ENCODE data around the gene GADD45B.
"Not testable (repeated sequence)": the region's sequence is repeated elsewhere in the genome, so short reads cannot be mapped to it uniquely, and the experiment has no call there.

Gene GADD45B

DNA sequence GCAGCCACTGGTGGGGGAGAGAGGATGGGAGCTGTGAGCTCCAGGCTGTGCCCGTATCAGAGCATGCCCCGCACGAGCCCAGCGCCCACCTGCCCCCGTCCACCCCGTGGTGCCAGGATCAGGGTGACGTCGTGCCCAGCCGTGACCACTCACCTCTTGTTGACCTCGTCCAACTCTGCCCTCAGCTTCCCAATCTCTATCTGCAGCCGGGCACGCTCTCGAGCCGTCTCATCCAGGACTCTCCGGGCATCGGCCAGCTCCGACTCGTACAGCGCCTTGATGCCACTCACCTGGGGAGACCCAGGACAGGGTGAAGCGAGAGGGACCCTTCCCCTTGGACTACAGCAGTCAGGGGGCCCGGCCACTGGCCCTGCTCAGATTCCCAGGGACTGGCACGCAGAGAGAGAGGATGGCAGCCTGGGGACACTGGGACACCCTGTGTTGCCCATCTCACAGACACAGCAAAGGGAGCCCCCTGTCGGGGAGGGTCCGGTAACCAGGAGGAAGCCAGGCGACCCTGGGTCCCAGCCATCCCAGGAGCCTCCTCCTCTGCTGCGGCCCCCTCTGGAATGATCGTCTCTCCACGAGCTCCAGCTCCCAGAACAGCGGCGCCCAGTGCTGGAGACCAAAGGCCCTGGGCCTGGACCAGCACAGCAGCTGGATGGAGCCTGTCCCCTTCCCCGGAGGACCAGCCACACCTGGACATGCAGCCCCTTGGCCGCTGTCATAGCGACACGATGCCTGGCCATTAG is 31.5 kb upstream of the GADD45B start:
- no peak for DNase-seq (ENCODE audit: low read depth)

DNA sequence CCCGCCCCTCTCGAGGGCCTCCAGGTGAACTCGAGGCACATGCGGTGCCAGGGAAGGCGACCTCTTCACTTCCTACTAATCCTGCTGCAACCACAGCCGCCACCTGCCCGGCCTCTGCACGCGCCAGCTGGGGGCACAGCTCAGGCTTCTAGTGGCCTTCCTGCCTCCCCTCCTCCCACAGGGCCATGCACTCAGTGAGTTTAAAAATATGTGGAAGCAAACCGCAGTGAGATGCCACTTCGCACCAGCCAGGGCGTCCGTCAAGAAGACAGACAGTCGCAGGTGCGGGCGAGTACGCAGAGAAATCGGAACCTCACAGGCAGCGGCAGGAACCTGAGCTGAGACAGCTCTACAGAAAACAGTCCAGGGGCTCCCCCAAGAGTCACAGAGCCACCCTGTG is 29.5 kb upstream of the GADD45B start:
- DNase-seq (ENCODE audit: low read depth): no peak

DNA sequence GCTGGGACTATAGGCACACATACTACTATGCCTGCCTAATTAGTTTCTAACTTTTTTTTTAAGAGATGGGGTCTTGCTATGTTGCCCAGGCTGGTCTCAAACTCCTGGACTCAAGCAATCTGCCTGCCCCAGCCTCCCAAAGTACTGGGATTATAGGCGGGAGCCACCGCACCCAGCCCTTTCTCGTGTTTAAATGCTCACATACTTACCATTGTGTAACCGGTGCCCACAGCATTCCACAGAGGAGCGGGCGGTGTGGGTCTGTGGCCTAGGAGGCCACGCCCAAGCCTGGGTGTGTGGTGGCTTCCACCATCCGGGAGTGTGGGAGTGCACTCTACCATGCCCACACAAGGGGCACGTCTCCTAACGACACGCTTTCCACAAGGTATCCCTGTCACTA is 26.9 kb upstream of the GADD45B start:
- DNase-seq (ENCODE audit: low read depth): no peak

DNA sequence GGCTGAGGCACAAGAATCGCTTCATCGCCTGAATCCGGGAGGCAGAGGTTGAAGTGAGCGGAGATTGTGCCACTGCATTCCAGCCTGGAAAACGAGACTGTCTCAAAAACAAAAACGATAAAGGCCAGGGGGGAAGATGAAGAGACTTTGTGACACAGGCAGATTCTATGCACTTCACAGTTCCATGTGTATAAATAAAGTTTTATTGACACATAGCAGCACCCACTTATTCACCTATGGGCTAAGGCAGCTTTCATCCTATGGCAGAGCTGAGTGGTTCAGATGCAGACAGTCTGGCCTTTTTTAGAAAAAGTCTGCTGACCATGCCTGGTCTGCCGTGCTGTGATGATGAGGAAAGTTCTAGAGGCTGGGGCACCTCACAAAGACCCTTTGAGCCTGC is 24.8 kb upstream of the GADD45B start:
- DNase-seq (ENCODE audit: low read depth): no peak

DNA sequence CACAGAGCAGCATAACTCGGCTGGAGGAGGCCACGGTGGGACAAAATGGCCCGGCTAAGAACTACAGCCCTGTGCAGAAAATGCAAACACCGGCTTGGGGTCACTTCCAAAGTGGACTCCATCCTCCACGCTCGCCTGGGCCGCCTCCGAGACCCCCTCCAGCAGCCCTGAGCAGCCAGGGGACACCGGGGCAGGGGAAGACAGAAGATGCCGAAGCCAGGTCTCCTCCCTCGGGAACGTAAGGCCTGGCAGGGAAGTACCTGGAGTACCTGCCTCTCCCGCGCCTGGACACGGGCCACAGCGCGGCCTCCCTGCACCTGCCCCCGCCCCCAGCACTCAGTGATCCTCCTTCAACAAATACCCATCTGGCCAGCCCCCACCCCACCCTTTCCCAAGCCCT is 24.2 kb upstream of the GADD45B start:
- no peak for DNase-seq (ENCODE audit: low read depth)

DNA sequence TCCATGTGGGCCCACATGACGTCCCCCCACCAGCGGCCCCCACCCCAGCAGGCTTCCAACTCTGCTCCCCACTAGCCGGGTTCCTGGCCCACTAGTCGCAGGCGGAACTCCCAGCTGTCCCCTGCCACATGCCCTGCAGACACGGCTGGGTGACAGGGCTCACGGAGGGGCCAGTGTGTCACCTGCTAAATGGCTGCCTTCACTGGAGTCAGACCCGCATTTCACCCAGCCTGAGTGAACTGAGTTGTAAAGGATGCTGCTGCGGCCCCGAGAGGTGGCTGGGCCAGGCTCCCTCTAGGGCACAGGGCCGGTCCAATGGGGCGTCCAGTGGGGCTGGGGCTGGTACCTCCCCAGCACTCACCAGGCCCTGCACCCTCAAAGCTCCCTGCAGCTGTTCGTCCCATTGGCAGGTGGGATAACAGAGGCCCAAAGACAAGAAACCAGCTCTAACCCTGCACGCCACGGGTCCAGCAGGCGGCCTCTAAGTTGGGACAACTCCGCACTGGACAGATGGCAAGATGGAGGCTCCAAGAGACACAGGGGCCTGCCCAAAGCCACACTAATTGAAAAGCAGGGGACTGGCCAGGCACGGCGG is 22.4 kb upstream of the GADD45B start:
- DNase-seq (ENCODE audit: low read depth): no peak

DNA sequence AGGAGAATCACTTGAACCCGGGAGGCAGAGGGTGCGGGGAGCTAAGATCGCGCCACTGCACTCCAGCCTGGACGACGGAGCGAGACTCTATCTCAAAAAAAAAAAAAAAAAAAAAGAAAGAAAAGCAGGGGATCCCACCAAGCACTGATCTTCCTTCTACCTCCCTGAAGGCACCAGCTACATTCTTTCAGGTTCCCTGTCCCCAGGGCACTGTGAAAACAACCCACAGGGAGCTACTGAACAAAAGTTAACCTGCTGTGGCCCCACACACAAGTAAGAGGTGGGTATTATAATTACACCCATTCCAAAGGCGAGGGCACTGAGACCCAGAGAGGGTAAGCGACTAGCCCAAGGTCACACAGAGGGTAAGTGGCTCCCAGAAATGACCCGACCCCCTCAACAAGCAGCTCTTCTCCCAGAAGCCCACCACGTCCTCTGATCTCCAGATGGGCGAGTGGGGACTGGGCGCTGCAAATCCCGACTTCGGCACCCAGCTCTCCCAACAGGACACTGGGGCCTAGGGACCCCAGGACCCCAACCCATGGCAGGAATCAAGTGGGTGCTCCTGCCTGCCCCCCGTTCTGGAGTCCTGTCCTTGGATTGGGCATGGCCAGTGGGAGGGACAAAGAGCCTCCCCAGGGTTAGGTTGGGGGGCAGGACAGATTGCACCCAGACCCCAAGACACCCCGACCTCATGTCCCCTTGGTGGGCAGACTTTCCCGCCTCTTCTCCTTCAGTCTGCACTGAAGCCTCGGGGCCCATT is 21.5 kb upstream of the GADD45B start:
- DNase-seq (ENCODE audit: low read depth): no peak

DNA sequence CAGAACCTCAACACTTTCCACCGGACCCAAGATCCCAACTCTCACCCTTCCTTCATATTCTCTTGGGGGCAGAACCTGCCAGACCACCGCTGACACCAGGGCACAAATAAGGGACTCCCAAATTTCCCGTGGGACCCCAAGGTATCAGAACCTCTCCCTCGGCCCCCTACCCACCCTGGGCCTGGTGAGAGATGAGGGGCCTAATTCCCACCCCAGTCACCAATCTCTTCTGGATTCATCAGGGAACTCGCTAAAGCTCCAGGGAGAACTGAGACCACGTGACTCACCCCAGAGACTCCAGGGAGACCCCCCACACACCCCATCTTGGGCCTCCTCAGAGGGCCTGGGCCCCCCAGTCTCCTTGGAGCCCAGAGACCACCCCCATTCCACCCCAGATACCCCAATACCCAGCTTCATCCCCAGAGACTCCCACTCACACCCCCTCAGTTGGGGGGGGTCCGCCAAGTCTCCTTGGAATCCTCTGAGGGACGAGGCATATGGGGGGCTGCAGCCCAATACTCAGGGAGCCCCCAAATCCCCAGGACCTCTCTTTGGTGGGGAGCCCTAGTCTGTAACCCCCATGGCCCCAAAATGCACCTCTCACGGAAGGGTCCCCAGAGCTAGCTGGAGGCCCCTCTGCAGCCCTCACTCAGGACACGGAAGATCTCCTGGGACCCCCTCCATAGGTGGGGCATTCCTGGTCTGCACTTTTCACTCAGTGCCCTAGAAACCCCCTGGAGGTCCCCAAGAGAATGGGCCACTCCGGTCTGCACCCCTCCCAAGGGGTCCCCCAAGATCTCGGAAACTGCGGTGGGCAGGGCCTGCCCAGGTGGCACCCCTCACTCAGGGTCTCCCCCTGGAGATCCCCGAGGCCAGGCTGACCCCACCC is 20.7 kb upstream of the GADD45B start:
- DNase-seq (ENCODE audit: low read depth): no peak

DNA sequence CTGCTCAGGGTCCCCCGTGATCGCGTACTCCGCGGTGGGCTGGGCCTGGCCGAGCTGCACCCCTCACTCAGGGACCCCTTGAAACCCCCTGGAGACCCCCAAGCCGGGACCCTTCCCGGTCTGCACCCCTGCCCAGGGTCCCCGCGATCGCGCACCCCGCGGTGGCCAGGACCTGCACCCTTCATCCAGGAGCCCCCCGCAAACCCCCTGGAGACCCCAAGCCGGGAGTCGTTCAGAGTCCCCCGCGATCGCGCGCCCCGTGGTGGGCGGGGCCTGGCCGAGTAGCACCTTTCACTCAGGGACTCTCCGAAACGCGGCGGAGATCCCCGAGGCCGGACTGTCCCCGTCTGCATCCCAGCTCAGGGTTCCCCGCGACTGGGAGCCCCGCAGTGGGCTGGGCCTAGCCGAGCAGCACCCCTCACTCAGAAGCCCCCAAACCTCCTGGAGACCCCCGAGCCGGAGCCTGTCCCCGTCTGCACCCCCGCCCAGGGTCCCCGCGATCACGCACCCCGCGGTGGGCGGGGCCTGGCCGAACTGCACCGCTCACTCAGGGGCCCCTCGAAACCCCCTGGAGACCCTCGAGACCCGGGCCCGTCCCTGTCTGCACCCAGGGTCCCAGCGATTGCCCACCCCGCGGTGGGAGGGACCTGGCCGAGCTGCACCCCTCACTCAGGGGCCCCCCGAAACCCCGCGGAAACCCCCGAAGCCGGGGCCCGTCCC is 19.9 kb upstream of the GADD45B start:
- DNase-seq (ENCODE audit: low read depth): no peak

DNA sequence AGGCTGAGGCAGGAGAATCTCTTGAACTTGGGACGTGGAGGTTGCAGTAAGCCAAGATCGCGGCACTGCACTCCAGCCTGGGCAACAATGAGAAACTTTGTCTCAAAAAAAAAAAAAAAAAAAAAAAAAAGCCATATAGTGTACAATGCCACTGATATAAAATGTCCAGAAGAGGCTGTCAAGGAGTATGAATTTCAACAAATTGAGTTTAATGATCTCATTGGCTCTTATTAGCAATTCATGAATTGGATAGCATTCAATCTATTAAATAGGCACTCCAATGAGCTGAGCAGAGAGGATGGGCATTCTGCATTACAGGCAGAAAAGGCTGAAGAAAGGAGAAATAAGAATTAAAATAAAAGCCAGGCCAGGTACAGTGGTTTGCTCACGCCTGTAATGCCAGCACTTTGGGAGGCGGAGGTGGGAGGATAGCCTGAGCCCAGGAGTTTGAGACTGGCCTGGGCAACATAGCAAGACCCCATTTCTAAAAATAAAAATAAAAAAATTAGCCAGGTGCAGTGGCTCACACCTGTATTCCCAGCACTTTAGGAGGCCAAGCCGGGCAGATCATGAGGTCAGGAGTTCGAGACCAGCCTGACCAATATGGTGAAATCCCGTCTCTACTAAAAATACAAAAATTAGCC is 18.4 kb upstream of the GADD45B start:
- DNase-seq (ENCODE audit: low read depth): no peak

DNA sequence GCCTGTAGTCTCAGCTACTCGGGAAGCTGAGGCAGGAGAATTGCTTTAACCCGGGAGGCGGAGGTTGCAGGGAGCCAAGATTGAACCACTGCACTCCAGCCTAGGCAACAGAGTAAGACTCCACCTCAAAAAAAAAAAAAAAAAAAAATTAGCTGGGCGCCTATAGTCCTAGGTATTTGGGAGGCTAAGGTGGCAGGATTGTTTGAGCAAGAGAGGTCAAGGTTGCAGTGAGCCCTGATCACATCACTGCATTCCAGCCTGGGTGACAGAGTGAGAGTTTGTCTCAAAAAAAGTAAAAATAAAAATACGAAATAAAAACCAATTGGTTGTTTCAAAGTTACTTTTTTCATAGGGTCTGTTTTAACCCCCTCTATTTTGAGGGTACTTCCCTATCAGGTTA is 17.9 kb upstream of the GADD45B start:
- DNase-seq (ENCODE audit: low read depth): no peak

DNA sequence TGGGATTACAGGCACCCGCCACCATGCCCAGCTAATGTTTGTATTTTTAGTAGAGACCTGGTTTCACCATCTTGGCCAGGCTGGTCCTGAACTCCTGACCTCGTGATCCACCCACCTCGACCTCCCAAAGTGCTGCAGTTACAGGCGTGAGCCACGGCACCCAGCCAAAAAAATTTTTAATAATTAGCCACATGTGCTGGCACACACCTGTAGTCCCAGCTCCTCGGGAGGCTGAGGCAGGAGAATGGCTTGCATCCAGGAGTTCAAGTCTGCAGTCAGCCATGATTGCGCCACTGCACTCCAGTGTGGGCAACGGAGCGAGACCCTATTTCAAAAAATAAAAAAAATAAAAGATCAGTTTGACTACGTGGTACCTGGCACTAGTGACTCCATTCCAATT is 17.2 kb upstream of the GADD45B start:
- DNase-seq (ENCODE audit: low read depth): not testable (repeated sequence)

DNA sequence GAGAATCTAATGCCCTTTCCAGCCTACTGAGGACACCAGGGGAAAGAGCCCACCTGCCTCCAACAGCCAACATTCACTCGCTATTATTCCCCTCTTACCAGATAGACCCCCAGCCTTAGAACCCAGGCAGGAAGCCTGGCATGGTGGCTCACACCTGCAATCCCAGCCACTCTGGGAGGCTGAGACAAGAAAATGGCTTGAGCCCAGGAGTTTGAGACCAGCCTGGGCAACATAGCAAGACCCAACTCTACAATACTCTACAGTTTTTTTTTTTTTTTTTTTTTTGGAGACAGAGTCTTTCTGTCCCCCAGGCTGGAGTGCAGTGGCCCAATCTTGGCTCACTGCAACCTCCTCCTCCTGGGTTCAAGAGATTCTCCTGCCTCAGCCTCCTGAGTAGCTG is 15.7 kb upstream of the GADD45B start:
- no peak for DNase-seq (ENCODE audit: low read depth)

DNA sequence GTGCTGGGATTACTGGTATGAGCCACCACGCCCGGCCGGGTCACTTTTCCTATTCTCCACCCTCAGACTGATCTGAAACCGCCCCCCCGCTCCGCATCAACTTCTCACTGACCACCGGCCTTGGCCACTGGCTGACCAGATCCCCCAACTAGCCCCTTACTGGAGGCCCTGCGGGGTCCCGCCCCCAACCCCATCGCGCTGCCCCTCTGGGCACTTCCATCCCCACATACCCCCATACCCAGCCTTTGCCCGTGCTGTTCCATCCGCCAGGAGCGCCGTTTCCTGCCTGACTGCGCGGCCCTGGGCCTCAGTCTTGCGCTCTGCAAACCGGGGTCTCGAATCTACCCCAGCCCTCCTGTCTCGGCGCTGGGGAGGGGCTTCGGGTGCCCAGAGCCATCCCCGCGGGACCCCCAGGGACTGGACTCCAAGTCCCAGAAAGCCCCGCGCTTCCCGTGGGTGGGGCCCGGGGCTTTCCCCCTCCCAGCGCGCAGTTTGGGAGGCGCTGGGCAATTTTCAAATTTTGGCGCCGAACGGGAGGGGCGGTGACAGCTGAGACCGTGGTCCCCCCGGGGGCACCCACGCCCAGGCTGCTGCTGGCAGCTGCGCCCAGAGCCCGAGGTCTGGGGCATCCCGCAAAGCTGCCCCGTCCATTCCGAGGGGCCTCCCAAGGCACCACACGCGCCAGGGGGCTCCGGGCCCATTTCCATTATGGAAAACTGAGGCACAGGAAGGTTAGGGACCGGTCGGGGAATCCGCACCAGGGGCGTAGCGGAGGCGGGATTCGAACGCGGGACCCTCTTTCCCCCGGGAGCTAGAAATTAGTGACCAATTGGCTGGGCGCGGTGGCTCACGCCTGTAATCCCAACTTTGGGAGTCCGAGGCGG is 13.9 kb upstream of the GADD45B start:
- DNase-seq (ENCODE audit: low read depth): no peak

DNA sequence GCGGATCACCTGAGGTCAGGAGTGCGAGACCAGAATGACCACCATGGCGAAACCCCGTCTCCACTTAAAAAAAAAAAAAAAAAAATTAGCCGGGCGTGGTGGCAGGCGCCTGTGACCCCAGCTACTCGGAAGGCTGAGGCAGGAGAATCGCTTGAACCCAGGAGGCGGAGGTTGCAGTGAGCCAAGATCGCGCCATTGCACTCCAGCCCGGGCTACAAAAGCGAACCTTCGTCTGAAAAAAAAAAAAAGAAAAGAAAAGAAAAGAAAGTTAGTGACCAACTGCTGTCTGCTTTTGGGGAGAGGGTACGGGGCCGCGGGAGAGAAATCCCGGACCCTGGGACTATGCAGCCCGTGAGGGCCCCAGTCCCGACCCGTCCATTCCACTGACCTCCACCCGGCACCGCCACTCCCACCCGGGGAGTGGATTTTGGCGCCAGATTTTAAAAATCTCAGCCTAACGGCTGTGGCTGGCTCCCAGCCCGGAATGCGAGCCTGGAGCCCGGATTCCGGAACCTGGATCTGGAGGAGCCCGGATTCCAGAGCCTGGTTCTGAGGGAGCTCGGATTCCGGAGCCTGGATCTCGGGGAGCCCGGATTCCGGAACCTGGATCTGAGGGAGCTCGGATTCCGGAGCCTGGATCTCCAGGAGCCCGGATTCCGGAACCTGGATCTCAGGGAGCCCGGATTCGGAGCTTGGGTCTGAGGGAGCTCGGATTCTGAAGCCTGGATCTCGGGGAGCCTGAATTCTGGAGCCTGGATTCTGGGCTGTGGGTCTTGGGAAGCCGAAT is 13.1 kb upstream of the GADD45B start:
- peak; percentile 98 for DNase-seq (ENCODE audit: low read depth)

DNA sequence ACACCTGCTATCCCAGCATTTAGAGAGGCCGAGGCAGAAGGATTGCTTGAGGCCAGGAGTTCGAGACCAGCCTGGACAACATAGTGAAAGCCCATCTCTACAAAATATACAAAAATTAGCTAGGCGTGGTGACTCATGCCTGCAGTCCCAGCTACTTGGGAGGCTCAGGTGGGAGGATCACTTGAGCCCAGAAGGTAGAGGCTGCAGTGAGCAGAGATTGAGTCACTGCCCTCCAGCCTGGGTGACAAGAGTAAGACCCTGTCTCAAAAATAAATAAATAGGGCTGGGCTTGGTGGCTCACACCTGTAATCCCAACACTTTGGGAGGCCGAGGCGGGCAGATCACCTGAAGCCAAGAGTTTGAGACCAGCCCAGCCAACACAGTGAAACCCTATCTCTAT is 12.2 kb upstream of the GADD45B start:
- not testable (repeated sequence) for DNase-seq (ENCODE audit: low read depth)

DNA sequence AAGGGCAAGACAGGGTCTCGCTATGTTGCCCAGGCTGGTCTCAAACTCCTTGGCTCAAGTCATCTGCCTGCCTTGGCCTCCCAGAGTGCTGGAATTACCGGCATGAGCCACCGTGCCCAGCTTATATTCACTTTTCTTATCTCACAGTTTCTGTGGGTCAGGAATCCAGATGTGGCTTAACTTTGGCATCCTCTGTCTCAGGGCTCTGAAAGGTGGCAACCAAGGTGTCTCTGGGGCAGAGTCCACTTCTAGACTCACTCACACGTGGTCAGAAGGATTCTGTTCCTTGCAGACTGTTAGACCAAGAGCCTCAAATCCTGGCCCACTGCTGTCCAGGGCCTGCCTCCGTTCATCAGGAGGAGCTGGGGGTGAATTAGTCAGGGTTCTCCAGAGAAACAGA is 11.5 kb upstream of the GADD45B start:
- no peak for DNase-seq (ENCODE audit: low read depth)

DNA sequence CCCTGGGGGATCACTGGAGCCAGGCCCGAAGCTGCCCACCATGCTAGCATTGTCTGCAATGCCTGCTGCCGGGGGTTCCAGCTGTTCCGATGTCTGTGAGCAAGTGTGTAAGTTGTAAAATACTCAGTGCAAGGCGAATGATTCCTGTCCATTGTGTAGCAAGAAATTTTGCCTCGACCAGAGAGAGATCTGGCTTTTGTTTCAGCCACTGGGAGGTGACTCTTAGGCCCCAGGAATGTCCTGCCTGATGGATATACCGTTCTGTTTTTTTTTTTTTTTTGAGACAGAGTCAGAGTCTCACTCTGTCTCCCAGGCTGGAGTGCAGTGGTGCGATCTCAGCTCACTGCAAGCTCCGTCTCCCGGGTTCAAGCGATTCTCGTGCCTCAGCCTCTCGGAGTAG is 7.3 kb upstream of the GADD45B start:
- DNase-seq (ENCODE audit: low read depth): no peak

Data from stromal cell of bone marrow (primary cell).